ENCODE data around the gene ZC2HC1B. TPM values are rescaled to one million over a fixed set of nuclear protein-coding genes. Genes with fewer than 3 reads are reported as not detected.

Gene ZC2HC1B
- total and polyA plus RNA-seq, 10 donors = 0.17 to 0.85 (median 0.30) TPM; not detected in 5

DNA sequence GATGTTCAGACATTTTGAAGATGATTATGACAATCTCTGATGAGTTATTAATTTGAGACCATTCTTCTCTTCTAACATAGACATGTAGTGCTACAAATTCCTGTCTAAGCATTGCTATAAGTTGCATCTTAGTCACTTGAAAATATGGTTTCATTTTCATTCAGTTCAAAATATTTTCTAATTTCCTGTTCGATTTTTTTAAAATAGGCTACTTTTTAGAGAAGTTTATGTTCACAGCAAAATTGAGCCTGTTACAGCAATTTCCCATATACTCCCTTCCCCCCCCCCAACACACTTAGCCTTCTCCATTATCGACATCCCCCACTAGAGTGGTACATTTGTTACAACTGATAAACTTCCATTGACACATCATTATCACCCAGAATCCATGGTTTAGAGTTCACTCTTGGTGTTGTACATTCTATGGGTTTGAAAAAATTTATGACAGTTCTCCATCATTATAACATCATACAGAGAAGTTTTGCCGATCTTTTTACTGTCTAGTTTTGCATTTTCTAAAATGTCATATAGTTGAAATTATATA is 112.6 kb downstream of the ZC2HC1B start:
- no peak for DNase-seq
- peaks cover 0 to 11% (median 0%) of the 10 kb centered on the region in 6 donors for H3K4me1 ChIP-seq
- H3K27ac ChIP-seq = no peak overlapping the region
- H3K4me3 ChIP-seq = no peak overlapping the region
- intact Hi-C loops (cut with DNase I; ENCODE audit: low total_unique reads) = no loop called here
- H3K36me3 ChIP-seq = no peaks in the 10 kb centered on the region
- WGBS, 5 donors = 66 to 71% (median 67%) methylated on average over 3 of the region's 3 CpGs
- TF ChIP-seq, protein P1, sequence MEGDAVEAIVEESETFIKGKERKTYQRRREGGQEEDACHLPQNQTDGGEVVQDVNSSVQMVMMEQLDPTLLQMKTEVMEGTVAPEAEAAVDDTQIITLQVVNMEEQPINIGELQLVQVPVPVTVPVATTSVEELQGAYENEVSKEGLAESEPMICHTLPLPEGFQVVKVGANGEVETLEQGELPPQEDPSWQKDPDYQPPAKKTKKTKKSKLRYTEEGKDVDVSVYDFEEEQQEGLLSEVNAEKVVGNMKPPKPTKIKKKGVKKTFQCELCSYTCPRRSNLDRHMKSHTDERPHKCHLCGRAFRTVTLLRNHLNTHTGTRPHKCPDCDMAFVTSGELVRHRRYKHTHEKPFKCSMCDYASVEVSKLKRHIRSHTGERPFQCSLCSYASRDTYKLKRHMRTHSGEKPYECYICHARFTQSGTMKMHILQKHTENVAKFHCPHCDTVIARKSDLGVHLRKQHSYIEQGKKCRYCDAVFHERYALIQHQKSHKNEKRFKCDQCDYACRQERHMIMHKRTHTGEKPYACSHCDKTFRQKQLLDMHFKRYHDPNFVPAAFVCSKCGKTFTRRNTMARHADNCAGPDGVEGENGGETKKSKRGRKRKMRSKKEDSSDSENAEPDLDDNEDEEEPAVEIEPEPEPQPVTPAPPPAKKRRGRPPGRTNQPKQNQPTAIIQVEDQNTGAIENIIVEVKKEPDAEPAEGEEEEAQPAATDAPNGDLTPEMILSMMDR (IDR thresholded peaks at IDR 0.05 in 8 of 11, conservative IDR thresholded peaks at IDR 0.05 in 3 of 11) = no peak
- H3K9me3 ChIP-seq = peaks cover 0 to 11% (median 4%) of the 10 kb centered on the region in 8 donors
- H3K27me3 ChIP-seq (replicated peaks in 1 of 7) = no peaks in the 10 kb centered on the region

- no peak overlapping the region for H3K27ac ChIP-seq
- intact Hi-C loops (cut with DNase I; ENCODE audit: low total_unique reads) = no loop called here
- no peaks in the 10 kb centered on the region for H3K36me3 ChIP-seq
- H3K4me3 ChIP-seq = no peak overlapping the region
- WGBS, 5 donors = 86 to 100% (median 96%) methylated on average over 1 of the region's 1 CpG
- DNase-seq = no peak
- peaks cover 0 to 11% (median 4%) of the 10 kb centered on the region in 8 donors for H3K9me3 ChIP-seq
- peaks cover 0 to 11% (median 0%) of the 10 kb centered on the region in 6 donors for H3K4me1 ChIP-seq
- TF ChIP-seq POLR2A (IDR thresholded peaks at IDR 0.05) (no peak), POLR2AphosphoS5 (IDR thresholded peaks at IDR 0.05) (no peak)
- TF ChIP-seq, protein P1 (IDR thresholded peaks at IDR 0.05 in 8 of 11, conservative IDR thresholded peaks at IDR 0.05 in 3 of 11) = no peak
- H3K27me3 ChIP-seq (replicated peaks in 1 of 7) = no peaks in the 10 kb centered on the region
Observed at GRCh38 chr6:143980921-143981320, 116.6 kb downstream of the ZC2HC1B start.

- WGBS, 5 donors = 58 to 74% (median 70%) methylated on average over 2 of the region's 2 CpGs
Observed at GRCh38 chr6:143982968-143983367, 118.7 kb downstream of the ZC2HC1B start.

GRCh38 chr6:143984666-143985065 is 120.4 kb downstream of the ZC2HC1B start:
- no peak overlapping the region for H3K4me3 ChIP-seq
- no peaks in the 10 kb centered on the region for H3K27me3 ChIP-seq (replicated peaks in 1 of 7)
- H3K36me3 ChIP-seq = no peaks in the 10 kb centered on the region
- no peaks in the 10 kb centered on the region for H3K4me1 ChIP-seq
- H3K9me3 ChIP-seq = peaks cover 0 to 11% (median 4%) of the 10 kb centered on the region in 8 donors
- H3K27ac ChIP-seq = no peak overlapping the region
- no peak for DNase-seq
- intact Hi-C loops (cut with DNase I; ENCODE audit: low total_unique reads) = no loop called here
- no peak for TF ChIP-seq POLR2AphosphoS5 (IDR thresholded peaks at IDR 0.05)
- no peak for TF ChIP-seq POLR2A (IDR thresholded peaks at IDR 0.05)
- TF ChIP-seq, protein P1 (IDR thresholded peaks at IDR 0.05 in 8 of 11, conservative IDR thresholded peaks at IDR 0.05 in 3 of 11) = no peak
- WGBS, 5 donors = 70 to 77% (median 74%) methylated on average over 2 of the region's 2 CpGs

More at GRCh38 chr6:143982968-143983367, 118.7 kb downstream of the ZC2HC1B start:
- no peak for DNase-seq
- Histone ChIP-seq H3K9me3 (peaks cover 0 to 11% (median 4%) of the 10 kb centered on the region in 8 donors), H3K27me3 (replicated peaks in 1 of 7) (no peaks in the 10 kb centered on the region), H3K36me3 (no peaks in the 10 kb centered on the region), H3K4me3 (no peak overlapping the region), H3K4me1 (no peaks in the 10 kb centered on the region), H3K27ac (no peak overlapping the region)
- intact Hi-C loops (cut with DNase I; ENCODE audit: low total_unique reads) = no loop called here
- TF ChIP-seq, protein P1 (IDR thresholded peaks at IDR 0.05 in 8 of 11, conservative IDR thresholded peaks at IDR 0.05 in 3 of 11) = no peak
- TF ChIP-seq POLR2AphosphoS5 (IDR thresholded peaks at IDR 0.05) (no peak), POLR2A (IDR thresholded peaks at IDR 0.05) (no peak)

Measured in spleen (tissue), 11 donors.